Rectal smooth muscle tissue (tissue), 1 donor: Measurements from ENCODE around the gene SLC25A4.

Experiments used
- H3K27ac ChIP-seq: one replicate; pipeline ENCODE4 v1.7.0; 2013; ENCODE audit warnings: low read depth, low read length, inconsistent platforms
- H3K27me3 ChIP-seq: one replicate; pipeline ENCODE4 v1.7.0; 2013; ENCODE audit warnings: low read length; ENCODE audit not compliant: control insufficient read depth, insufficient read depth
- H3K36me3 ChIP-seq: one replicate; pipeline ENCODE4 v1.7.0; 2013; ENCODE audit warnings: low read length; ENCODE audit not compliant: control insufficient read depth, insufficient read depth
- H3K4me1 ChIP-seq: one replicate; pipeline ENCODE4 v1.7.0; 2013; ENCODE audit warnings: low read length; ENCODE audit not compliant: control insufficient read depth, insufficient read depth
- H3K4me3 ChIP-seq: one replicate; pipeline ENCODE4 v1.7.0; 2013; ENCODE audit warnings: low read length
- H3K9ac ChIP-seq: one replicate; pipeline ENCODE4 v1.7.0; 2013; ENCODE audit warnings: low read length

SLC25A4 gene

DNA sequence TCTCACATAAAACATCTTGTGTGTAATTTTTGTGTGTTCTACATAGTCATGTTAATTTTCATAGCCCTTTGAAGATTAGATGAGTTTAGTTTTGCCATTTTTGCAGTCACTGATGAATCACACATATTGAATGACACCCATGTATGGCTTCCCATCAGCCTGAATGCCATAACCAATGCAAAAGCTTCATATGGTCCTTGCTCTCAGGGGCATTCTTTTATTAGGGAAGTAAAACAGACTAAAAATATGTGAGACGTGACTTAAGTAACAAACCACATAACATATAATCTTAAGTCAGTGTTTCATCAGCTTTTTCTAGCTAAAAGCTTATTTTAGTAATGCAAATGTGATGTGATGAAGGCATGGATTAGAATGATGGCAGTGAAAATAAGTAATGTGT lies 8.2 kb downstream of the SLC25A4 start:
- no peak overlapping the region for H3K4me3 ChIP-seq
- no peaks in the 10 kb centered on the region for H3K4me1 ChIP-seq
- no peak overlapping the region for H3K27ac ChIP-seq
- H3K9ac ChIP-seq, result no peak overlapping the region
- H3K27me3 ChIP-seq, result no peaks in the 10 kb centered on the region
- no peaks in the 10 kb centered on the region for H3K36me3 ChIP-seq

DNA sequence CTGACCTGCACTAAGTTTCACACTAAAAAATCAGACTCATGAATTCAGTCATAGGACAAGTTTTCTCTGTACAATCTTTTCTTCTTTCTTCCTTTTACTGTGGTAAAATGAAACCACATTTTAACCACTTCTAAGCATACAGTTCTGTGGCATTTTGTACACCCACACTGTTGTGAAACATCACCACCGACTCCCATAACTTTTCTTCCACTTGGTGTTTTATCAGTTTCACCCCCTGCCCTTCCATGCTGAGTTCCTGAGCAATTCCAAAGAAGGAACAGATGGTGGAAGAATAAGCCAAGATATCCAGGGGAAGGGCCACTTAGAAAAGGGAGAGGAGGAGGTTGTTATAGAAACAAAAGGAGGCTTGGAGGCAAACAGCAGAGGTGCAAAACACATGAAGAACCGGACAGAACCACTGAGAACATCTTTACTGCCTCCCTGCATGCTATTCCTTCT lies 22.6 kb downstream of the SLC25A4 start:
- H3K36me3 ChIP-seq, result peaks cover 7% of the 10 kb centered on the region
- H3K27ac ChIP-seq, result no peak overlapping the region
- no peaks in the 10 kb centered on the region for H3K4me1 ChIP-seq
- no peaks in the 10 kb centered on the region for H3K27me3 ChIP-seq
- H3K9ac ChIP-seq, result no peak overlapping the region
- no peak overlapping the region for H3K4me3 ChIP-seq

DNA sequence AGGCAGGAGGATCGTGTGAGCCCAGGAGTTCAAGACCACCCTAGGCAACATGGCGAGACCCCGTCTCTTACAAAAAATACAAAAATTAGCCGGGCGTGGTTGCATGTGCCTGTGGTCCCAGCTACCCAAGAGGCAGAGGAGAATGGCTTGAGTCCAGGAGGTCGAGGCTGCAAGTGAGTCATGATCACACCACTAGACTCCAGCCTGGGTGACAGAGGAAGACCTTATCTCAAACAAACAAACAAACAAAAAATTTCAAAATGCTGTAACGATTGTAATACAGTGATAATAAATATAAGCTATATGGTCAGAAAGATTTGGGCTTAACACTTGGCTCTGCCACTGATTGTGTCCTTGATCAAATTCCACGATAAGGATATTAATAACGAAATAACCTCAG lies 24.2 kb downstream of the SLC25A4 start:
- no peak overlapping the region for H3K4me3 ChIP-seq
- H3K4me1 ChIP-seq, result no peaks in the 10 kb centered on the region
- H3K9ac ChIP-seq, result no peak overlapping the region
- no peak overlapping the region for H3K27ac ChIP-seq
- H3K27me3 ChIP-seq, result no peaks in the 10 kb centered on the region
- peaks cover 3% of the 10 kb centered on the region for H3K36me3 ChIP-seq

GRCh38 chr4:185171373-185172071 lies 28.5 kb downstream of the SLC25A4 start:
- Histone ChIP-seq H3K4me3 (no peak overlapping the region), H3K36me3 (peaks cover 3% of the 10 kb centered on the region), H3K4me1 (peaks cover 3% of the 10 kb centered on the region), H3K9ac (no peak overlapping the region), H3K27ac (no peak overlapping the region), H3K27me3 (no peaks in the 10 kb centered on the region)

- no peaks in the 10 kb centered on the region for H3K4me1 ChIP-seq
- no peak overlapping the region for H3K4me3 ChIP-seq
- no peak overlapping the region for H3K27ac ChIP-seq
- H3K9ac ChIP-seq, result no peak overlapping the region
- no peaks in the 10 kb centered on the region for H3K27me3 ChIP-seq
- no peaks in the 10 kb centered on the region for H3K36me3 ChIP-seq
Measured at GRCh38 chr4:185179488-185179887, 36.4 kb downstream of the SLC25A4 start.

DNA sequence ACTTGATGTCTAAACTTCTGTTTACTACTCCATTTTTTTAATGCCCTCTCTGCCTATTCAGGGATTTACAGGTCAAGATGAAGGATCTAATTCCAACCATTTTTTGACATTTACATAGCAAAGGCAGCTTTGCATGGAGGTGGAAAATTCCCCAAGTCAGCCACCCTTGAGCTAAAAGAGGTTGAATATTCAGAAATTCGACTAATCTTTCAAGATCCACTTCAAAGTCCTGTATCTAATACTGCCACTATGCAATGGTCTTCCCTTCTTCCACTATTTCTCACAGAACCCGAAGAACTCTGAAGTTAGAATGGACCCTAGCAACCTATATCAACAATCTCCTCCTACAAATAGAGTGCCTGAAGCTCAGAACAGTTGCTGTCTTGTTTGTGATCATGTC lies 39.2 kb downstream of the SLC25A4 start:
- Histone ChIP-seq H3K36me3 (no peaks in the 10 kb centered on the region), H3K27ac (no peak overlapping the region), H3K4me1 (no peaks in the 10 kb centered on the region), H3K9ac (no peak overlapping the region), H3K4me3 (no peak overlapping the region), H3K27me3 (no peaks in the 10 kb centered on the region)

- H3K27me3 ChIP-seq, result no peaks in the 10 kb centered on the region
- H3K4me3 ChIP-seq, result no peak overlapping the region
- H3K9ac ChIP-seq, result no peak overlapping the region
- H3K27ac ChIP-seq, result no peak overlapping the region
- H3K4me1 ChIP-seq, result no peaks in the 10 kb centered on the region
- peaks cover under 1% of the 10 kb centered on the region for H3K36me3 ChIP-seq
Measured at GRCh38 chr4:185183622-185184281, 40.7 kb downstream of the SLC25A4 start.

DNA sequence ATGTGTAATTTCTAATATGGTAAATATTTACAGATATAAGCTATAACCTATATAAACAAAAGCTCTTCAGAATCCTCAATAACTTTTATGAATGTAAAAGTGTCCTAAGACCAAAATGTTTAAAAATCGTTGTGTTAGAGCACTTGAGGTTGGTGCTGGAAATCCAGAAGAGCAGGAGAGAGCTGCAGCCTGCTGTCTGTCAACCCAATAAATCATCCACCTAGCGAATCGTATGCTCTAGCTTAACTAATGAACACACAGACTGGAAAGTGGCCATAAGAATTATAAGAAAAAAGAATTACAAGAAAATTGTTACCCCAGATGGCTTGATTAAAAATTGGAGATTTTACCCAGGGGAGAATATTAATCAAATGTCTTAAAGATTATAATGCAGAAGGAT lies 43.7 kb downstream of the SLC25A4 start:
- Histone ChIP-seq H3K27ac (no peak overlapping the region), H3K4me3 (no peak overlapping the region), H3K4me1 (no peaks in the 10 kb centered on the region), H3K9ac (no peak overlapping the region), H3K27me3 (no peaks in the 10 kb centered on the region), H3K36me3 (peaks cover 5% of the 10 kb centered on the region)

- Histone ChIP-seq H3K36me3 (peaks cover 5% of the 10 kb centered on the region), H3K9ac (no peak overlapping the region), H3K4me1 (no peaks in the 10 kb centered on the region), H3K27me3 (no peaks in the 10 kb centered on the region), H3K27ac (no peak overlapping the region), H3K4me3 (no peak overlapping the region)
Measured at GRCh38 chr4:185189606-185190305, 46.7 kb downstream of the SLC25A4 start.

DNA sequence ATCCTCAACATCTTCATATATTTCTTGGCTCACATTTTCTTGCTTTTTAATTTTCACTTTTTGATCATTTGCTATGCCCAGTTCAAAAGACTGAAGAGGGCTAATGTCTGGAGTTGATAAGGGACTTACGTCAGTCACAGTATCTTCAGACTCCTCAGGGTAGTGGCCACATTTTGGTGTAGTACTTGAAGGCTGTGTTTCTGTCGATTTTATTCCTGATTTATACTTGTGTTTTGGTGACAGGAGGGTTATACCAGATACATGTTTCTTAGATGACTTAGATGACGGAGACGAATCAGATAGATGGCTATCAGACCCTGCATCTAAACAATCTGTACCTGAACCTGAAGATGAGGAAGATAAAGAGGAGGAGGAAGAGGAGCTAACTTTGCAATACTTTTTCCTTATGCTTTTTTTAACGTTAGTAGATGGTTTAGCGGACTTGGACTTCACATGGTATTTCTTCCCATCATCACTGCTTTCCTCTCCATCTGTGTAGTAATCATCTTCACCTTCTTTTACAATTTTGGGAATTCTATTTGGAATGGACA lies 47.3 kb downstream of the SLC25A4 start:
- no peak overlapping the region for H3K4me3 ChIP-seq
- no peaks in the 10 kb centered on the region for H3K27me3 ChIP-seq
- H3K27ac ChIP-seq, result no peak overlapping the region
- H3K4me1 ChIP-seq, result no peaks in the 10 kb centered on the region
- H3K36me3 ChIP-seq, result peaks cover 5% of the 10 kb centered on the region
- no peak overlapping the region for H3K9ac ChIP-seq

- Histone ChIP-seq H3K36me3 (peaks cover 5% of the 10 kb centered on the region), H3K27me3 (no peaks in the 10 kb centered on the region), H3K27ac (no peak overlapping the region), H3K4me3 (no peak overlapping the region), H3K9ac (no peak overlapping the region), H3K4me1 (no peaks in the 10 kb centered on the region)
Measured at GRCh38 chr4:185192059-185192458, 49.0 kb downstream of the SLC25A4 start.
